ENCODE measurements around the gene IQSEC1. TPM values are rescaled to one million over a fixed set of nuclear protein-coding genes. Genes with fewer than 3 reads are reported as not detected.
A peak's percentile ranks its signal among the peaks of the same experiment; 100 is the strongest.

Gene IQSEC1
- total and polyA plus RNA-seq, 2 donors (not counting 3 experiments of a cell fraction or from before 2014, with no cell fraction given), result 5.2 to 18.0 TPM

DNA sequence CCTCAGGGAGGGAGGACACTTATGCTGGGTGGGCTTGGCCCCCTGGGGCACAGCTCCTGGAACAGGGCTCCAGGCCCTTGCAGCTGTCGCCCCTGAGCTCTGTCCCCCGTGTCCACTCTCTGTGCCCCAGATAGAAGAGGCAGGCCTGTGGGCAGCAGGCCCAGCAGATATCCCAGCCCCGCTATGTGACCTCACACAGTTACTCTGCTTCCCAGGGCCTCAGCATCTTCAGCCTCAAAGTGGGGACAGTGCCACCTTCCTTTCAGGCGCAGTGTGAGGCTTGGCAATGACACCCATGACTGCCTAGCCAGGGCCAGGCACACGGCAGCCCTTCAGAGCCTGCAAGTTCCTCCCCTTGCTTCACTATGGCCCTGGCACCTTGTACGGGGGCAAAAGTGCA is 98.4 kb downstream of the IQSEC1 start:
- POLR2A ChIA-PET, result no interaction called here
- Histone ChIP-seq H4K20me1 (replicated peaks; ENCODE audit: control insufficient read depth, extremely low read depth, insufficient read depth, low read length) (no peaks in the 10 kb centered on the region), H2AFZ (ENCODE audit: low read depth, low read length) (no peak overlapping the region), H3K4me2 (ENCODE audit: insufficient read depth, low read length) (no peak overlapping the region), H3K9ac (replicated peaks; ENCODE audit: extremely low read depth, insufficient read depth, low read length) (no peak overlapping the region), H3K27ac (ENCODE audit: insufficient read depth, low read depth, low read length) (no peak overlapping the region), H3K27me3 (ENCODE audit: control insufficient read depth in 2 of 2, insufficient read depth in 2 of 2, low read length in 2 of 2) (peaks cover 9 to 24% of the 10 kb centered on the region in 2 experiments), H3K9me3 (replicated peaks; ENCODE audit: control insufficient read depth, insufficient read depth, low read length) (no peaks in the 10 kb centered on the region), H3K4me1 (ENCODE audit: control insufficient read depth, extremely low read depth, insufficient read depth, low read length) (no peaks in the 10 kb centered on the region), H3K9me1 (replicated peaks; ENCODE audit: control insufficient read depth, extremely low read depth, insufficient read depth, low read length) (no peaks in the 10 kb centered on the region), H3K36me3 (ENCODE audit: control insufficient read depth in 2 of 2, extremely low read depth in 1 of 2, insufficient read depth in 2 of 2, low read length in 2 of 2) (no peaks in the 10 kb centered on the region), H3K79me2 (ENCODE audit: control insufficient read depth, insufficient read depth, low read length) (no peaks in the 10 kb centered on the region), H3K4me3 (replicated peaks in 1 of 3; ENCODE audit: insufficient read depth in 1 of 3, low read depth in 1 of 3, low read length in 3 of 3) (no peak overlapping the region)
- dilution Hi-C loops (cut with MboI; ENCODE audit: extremely low pct_ligation_motif_present, low sequenced_read_pairs), result no loop called here
- no TSS peak for BruUV-seq (replicated peaks)
- CTCF ChIA-PET, result interaction anchor here (1.1 to 2.5 kb wide), 5 partner anchors 10 to 107 kb away, joined by 3 to 9 read pairs (median 6); no protein-coding TSS in a partner anchor
- FAIRE-seq, result no peak
- TF ChIP-seq MYC (IDR thresholded peaks at IDR 0.05; ENCODE audit: low read depth, low read length), result no peak
- no peak for TF ChIP-seq EZH2 (IDR thresholded peaks at IDR 0.05; ENCODE audit: borderline replicate concordance, low read depth, low read length, severe bottlenecking)
- no peak for TF ChIP-seq GATA2 (IDR thresholded peaks at IDR 0.05; ENCODE audit: insufficient read depth, insufficient read length, low read depth, low read length)
- DNase-seq (ENCODE audit: low read depth, low spot score), result no peak
- intact Hi-C loops (cut with micrococcal nuclease), result no loop called here

DNA sequence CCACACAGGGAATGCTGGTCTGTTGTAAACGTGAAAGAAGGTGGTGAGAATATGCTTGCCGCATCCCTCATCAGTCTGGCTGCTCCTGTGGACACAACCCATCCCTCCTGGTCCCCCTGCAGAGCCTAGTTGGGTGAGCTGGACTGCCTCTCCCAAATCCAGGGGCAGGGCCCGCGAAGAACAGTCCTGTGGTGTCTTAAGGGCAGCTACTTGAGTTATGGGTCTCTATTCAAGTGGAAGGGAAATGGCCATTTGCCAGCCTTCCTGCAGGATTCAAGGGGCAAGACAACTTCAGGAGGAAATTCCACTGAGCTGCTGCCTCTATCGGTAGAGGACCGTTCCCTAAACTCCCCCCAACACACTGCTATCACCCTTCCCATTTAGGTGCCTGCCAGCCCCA is 98.9 kb downstream of the IQSEC1 start:
- CTCF ChIA-PET, result interaction anchor here (1.1 to 2.5 kb wide), 3 partner anchors 10 to 106 kb away, joined by 3 to 9 read pairs (median 6); no protein-coding TSS in a partner anchor
- dilution Hi-C loops (cut with MboI; ENCODE audit: extremely low pct_ligation_motif_present, low sequenced_read_pairs), result no loop called here

More for the DNA sequence above, 98.9 kb downstream of the IQSEC1 start:
- H3K4me3 ChIP-seq (replicated peaks in 1 of 3; ENCODE audit: insufficient read depth in 1 of 3, low read depth in 1 of 3, low read length in 3 of 3), result no peak overlapping the region
- POLR2A ChIA-PET, result no interaction called here
- H3K4me1 ChIP-seq (ENCODE audit: control insufficient read depth, extremely low read depth, insufficient read depth, low read length), result no peaks in the 10 kb centered on the region
- no peak for TF ChIP-seq FOS (IDR thresholded peaks at IDR 0.05; ENCODE audit: borderline replicate concordance, insufficient read depth, low read length)
- H3K79me2 ChIP-seq (ENCODE audit: control insufficient read depth, insufficient read depth, low read length), result no peaks in the 10 kb centered on the region
- H3K4me2 ChIP-seq (ENCODE audit: insufficient read depth, low read length), result no peak overlapping the region
- no peak overlapping the region for H2AFZ ChIP-seq (ENCODE audit: low read depth, low read length)
- DNase-seq (ENCODE audit: low read depth, low spot score), result peak; percentile 30
- H3K9me3 ChIP-seq (replicated peaks; ENCODE audit: control insufficient read depth, insufficient read depth, low read length), result no peaks in the 10 kb centered on the region
- peaks cover 11 to 28% of the 10 kb centered on the region in 2 experiments for H3K27me3 ChIP-seq (ENCODE audit: control insufficient read depth in 2 of 2, insufficient read depth in 2 of 2, low read length in 2 of 2)
- H3K9ac ChIP-seq (replicated peaks; ENCODE audit: extremely low read depth, insufficient read depth, low read length), result no peak overlapping the region
- FAIRE-seq, result no peak
- no peaks in the 10 kb centered on the region for H4K20me1 ChIP-seq (replicated peaks; ENCODE audit: control insufficient read depth, extremely low read depth, insufficient read depth, low read length)
- H3K36me3 ChIP-seq (ENCODE audit: control insufficient read depth in 2 of 2, extremely low read depth in 1 of 2, insufficient read depth in 2 of 2, low read length in 2 of 2), result no peaks in the 10 kb centered on the region
- H3K27ac ChIP-seq (ENCODE audit: insufficient read depth, low read depth, low read length), result no peak overlapping the region
- intact Hi-C loops (cut with micrococcal nuclease), result no loop called here
- BruUV-seq (replicated peaks), result no TSS peak
- H3K9me1 ChIP-seq (replicated peaks; ENCODE audit: control insufficient read depth, extremely low read depth, insufficient read depth, low read length), result no peaks in the 10 kb centered on the region
